CD14-positive monocyte (primary cell): Measurements from ENCODE around the gene NEUROD4. TPM values are rescaled to one million over a fixed set of nuclear protein-coding genes. Genes with fewer than 3 reads are reported as not detected.
A peak's percentile ranks its signal among the peaks of the same experiment; 100 is the strongest.

ENCODE experiments used
- DNase-seq, 3 donors: peaks; one replicate each; pipeline ENCODE4 v3.0.0-alpha.2; 2011 to 2022
- H2AFZ ChIP-seq: 2 replicates; pipeline ENCODE4 v1.6.0; 2012; ENCODE audit warnings: mild to moderate bottlenecking, low read depth, low read length, inconsistent platforms; ENCODE audit not compliant: insufficient read depth, poor library complexity, severe bottlenecking
- H3K27ac ChIP-seq, 2 donors: 1 replicate in 1 of 2; 2 replicates in 1 of 2; pipeline ENCODE4 v1.5.1; 2012 to 2013; ENCODE audit warnings: low read length in 2 of 2, control low read depth in 1 of 2, inconsistent platforms in 1 of 2, low read depth in 1 of 2, mild to moderate bottlenecking in 1 of 2
- H3K27me3 ChIP-seq, 2 donors: one replicate each; pipeline versions ENCODE4 v1.6.0 to v1.6.1; 2011 to 2013; ENCODE audit warnings: low read length in 2 of 2; ENCODE audit not compliant: control insufficient read depth in 2 of 2, insufficient read depth in 2 of 2
- H3K36me3 ChIP-seq, 2 donors: replicated peaks in 1 of 2; 1 replicate in 1 of 2; 2 replicates in 1 of 2; pipeline versions ENCODE4 v1.5.1 to v1.6.1; 2012 to 2013; ENCODE audit warnings: low read length in 2 of 2, control low read depth in 1 of 2, inconsistent platforms in 1 of 2, mild to moderate bottlenecking in 1 of 2; ENCODE audit not compliant: insufficient read depth in 2 of 2, control insufficient read depth in 1 of 2
- H3K4me1 ChIP-seq, 2 donors: 1 replicate in 1 of 2; 2 replicates in 1 of 2; pipeline versions ENCODE4 v1.5.1 to v1.6.1; 2012 to 2013; ENCODE audit warnings: low read length in 2 of 2, control low read depth in 1 of 2, inconsistent platforms in 1 of 2, mild to moderate bottlenecking in 1 of 2, moderate library complexity in 1 of 2; ENCODE audit not compliant: insufficient read depth in 2 of 2, control insufficient read depth in 1 of 2
- H3K4me2 ChIP-seq: replicated peaks from 2 replicates; pipeline ENCODE3; 2012; ENCODE audit warnings: low read length, moderate library complexity, mild to moderate bottlenecking; ENCODE audit not compliant: poor library complexity, severe bottlenecking; ENCODE audit errors: extremely low read depth
- H3K4me3 ChIP-seq, 3 experiments: fragments of 200-600 bp in 1 of 3; sonication (generic) in 1 of 3; replicated peaks in 1 of 3; 1 replicate in 2 of 3; 2 replicates in 1 of 3; pipeline ENCODE4 v1.5.1; 2011 to 2013; ENCODE audit warnings: low read length in 3 of 3, mild to moderate bottlenecking in 3 of 3, control low read depth in 2 of 3, low read depth in 2 of 3, inconsistent platforms in 1 of 3, moderate library complexity in 1 of 3
- H3K79me2 ChIP-seq: 2 replicates; pipeline ENCODE4 v1.6.0; 2012; ENCODE audit warnings: mild to moderate bottlenecking, control low read depth, inconsistent platforms, low read length, moderate library complexity; ENCODE audit not compliant: insufficient read depth
- H3K9ac ChIP-seq: 2 replicates; pipeline ENCODE4 v1.6.0; 2017; ENCODE audit warnings: low read length, mild to moderate bottlenecking; ENCODE audit not compliant: insufficient read depth, poor library complexity, severe bottlenecking
- H3K9me3 ChIP-seq, 2 donors: replicated peaks in 1 of 2; 1 replicate in 1 of 2; 2 replicates in 1 of 2; pipeline versions ENCODE4 v1.5.1 to v1.6.1; 2012 to 2013; ENCODE audit warnings: low read length in 2 of 2, control low read depth in 1 of 2; ENCODE audit not compliant: control insufficient read depth in 1 of 2, insufficient read depth in 1 of 2
- H4K20me1 ChIP-seq: 2 replicates; pipeline ENCODE4 v1.6.0; 2012; ENCODE audit warnings: mild to moderate bottlenecking, low read length, control low read depth, moderate library complexity; ENCODE audit not compliant: insufficient read depth
- H3K27ac Mint-ChIP-seq, 7 donors: one replicate each; pipeline ENCODE4 v1.8.0; 2020; ENCODE audit warnings: mild to moderate bottlenecking in 7 of 7, mixed read lengths in 7 of 7, moderate library complexity in 6 of 7, inconsistent platforms in 2 of 7
- H3K27me3 Mint-ChIP-seq, 3 donors: one replicate each; pipeline ENCODE4 v1.8.0; 2021 to 2022; ENCODE audit warnings: low read depth in 3 of 3, mild to moderate bottlenecking in 3 of 3, mixed read lengths in 3 of 3, moderate library complexity in 3 of 3, inconsistent platforms in 1 of 3
- H3K36me3 Mint-ChIP-seq, 2 donors: one replicate each; pipeline ENCODE4 v1.8.0; 2020; ENCODE audit warnings: mixed read lengths in 2 of 2, inconsistent platforms in 1 of 2, mild to moderate bottlenecking in 1 of 2
- H3K4me1 Mint-ChIP-seq: one replicate; pipeline ENCODE4 v1.8.0; 2020; ENCODE audit warnings: mild to moderate bottlenecking, mixed read lengths
- H3K4me3 Mint-ChIP-seq, 2 donors: one replicate each; pipeline ENCODE4 v1.8.0; 2020; ENCODE audit warnings: mild to moderate bottlenecking in 2 of 2, mixed read lengths in 2 of 2, moderate library complexity in 1 of 2
- H3K9me3 Mint-ChIP-seq, 7 donors: one replicate each; pipeline ENCODE4 v1.8.0; 2020 to 2022; ENCODE audit warnings: mixed read lengths in 7 of 7, mild to moderate bottlenecking in 6 of 7, moderate library complexity in 6 of 7, inconsistent platforms in 2 of 7
- WGBS: methylation state at CpG from one replicate; pipeline ENCODE4 v1.1.5; 2013; ENCODE audit warnings: missing lambda C conversion rate; ENCODE audit not compliant: insufficient coverage; 5-methylcytosine and 5-hydroxymethylcytosine counted together
- intact Hi-C, 2 donors: fragments of 100-400 bp; cut with micrococcal nuclease; formaldehyde crosslinking; loops; one replicate each; pipeline versions ENCODE4 v1.15.0 to v1.15.1; 2023
- polyA plus RNA-seq, 3 donors: library from polyadenylated mRNA; depleted of rRNA in 1 of 3; unstranded in 2 of 3; stranded (reverse) in 1 of 3; fragments of 300-500 nt in 2 of 3; fragments of >200 nt in 1 of 3; fragmentation: Illumina TruSeq in 2 of 3; gene quantifications; 1 replicate in 2 of 3; 2 replicates in 1 of 3; pipeline ENCODE4 v1.2.3, GENCODE V29; 2012 to 2021
- TF ChIP-seq, protein P1 (sequence below): fragments of 200-600 bp; IDR thresholded peaks from one replicate; pipeline ENCODE4 v1.8.0; 2022; ENCODE audit warnings: antibody characterized with exemption, mild to moderate bottlenecking

Gene NEUROD4
- polyA plus RNA-seq, 3 donors: not detected

GRCh38 chr12:54998958-54999510 is 20.7 kb upstream of the NEUROD4 start:
- Histone ChIP-seq H3K4me2 (no peak overlapping the region), H3K79me2 (no peaks in the 10 kb centered on the region), H3K4me3 (no peak overlapping the region), H3K4me1 (peaks cover 8 to 9% of the 10 kb centered on the region in 2 donors), H4K20me1 (no peaks in the 10 kb centered on the region), H3K36me3 (no peaks in the 10 kb centered on the region), H3K27me3 (no peaks in the 10 kb centered on the region), H3K9ac (no peak overlapping the region), H2AFZ (no peak overlapping the region), H3K27ac (no peak overlapping the region), H3K9me3 (no peaks in the 10 kb centered on the region)
- H3K4me1 Mint-ChIP-seq: peaks cover 17% of the 10 kb centered on the region
- intact Hi-C loops: loop anchor here in 1 of 2 donors (5.0 kb wide), 1 partner anchor 38 kb away; no protein-coding TSS in a partner anchor
- H3K4me3 Mint-ChIP-seq: no peak overlapping the region
- peaks cover 0 to 3% (median 0%) of the 10 kb centered on the region in 7 donors for H3K9me3 Mint-ChIP-seq
- 21% methylated on average over 3 of the region's 5 CpGs for WGBS
- no peak overlapping the region for H3K27ac Mint-ChIP-seq
- TF ChIP-seq, protein P1, sequence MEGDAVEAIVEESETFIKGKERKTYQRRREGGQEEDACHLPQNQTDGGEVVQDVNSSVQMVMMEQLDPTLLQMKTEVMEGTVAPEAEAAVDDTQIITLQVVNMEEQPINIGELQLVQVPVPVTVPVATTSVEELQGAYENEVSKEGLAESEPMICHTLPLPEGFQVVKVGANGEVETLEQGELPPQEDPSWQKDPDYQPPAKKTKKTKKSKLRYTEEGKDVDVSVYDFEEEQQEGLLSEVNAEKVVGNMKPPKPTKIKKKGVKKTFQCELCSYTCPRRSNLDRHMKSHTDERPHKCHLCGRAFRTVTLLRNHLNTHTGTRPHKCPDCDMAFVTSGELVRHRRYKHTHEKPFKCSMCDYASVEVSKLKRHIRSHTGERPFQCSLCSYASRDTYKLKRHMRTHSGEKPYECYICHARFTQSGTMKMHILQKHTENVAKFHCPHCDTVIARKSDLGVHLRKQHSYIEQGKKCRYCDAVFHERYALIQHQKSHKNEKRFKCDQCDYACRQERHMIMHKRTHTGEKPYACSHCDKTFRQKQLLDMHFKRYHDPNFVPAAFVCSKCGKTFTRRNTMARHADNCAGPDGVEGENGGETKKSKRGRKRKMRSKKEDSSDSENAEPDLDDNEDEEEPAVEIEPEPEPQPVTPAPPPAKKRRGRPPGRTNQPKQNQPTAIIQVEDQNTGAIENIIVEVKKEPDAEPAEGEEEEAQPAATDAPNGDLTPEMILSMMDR: no peak
- peak; percentile 21 to 63 (median 39) for DNase-seq
- no peaks in the 10 kb centered on the region for H3K36me3 Mint-ChIP-seq
- peaks cover 0 to 7% (median 4%) of the 10 kb centered on the region in 3 donors for H3K27me3 Mint-ChIP-seq

DNA sequence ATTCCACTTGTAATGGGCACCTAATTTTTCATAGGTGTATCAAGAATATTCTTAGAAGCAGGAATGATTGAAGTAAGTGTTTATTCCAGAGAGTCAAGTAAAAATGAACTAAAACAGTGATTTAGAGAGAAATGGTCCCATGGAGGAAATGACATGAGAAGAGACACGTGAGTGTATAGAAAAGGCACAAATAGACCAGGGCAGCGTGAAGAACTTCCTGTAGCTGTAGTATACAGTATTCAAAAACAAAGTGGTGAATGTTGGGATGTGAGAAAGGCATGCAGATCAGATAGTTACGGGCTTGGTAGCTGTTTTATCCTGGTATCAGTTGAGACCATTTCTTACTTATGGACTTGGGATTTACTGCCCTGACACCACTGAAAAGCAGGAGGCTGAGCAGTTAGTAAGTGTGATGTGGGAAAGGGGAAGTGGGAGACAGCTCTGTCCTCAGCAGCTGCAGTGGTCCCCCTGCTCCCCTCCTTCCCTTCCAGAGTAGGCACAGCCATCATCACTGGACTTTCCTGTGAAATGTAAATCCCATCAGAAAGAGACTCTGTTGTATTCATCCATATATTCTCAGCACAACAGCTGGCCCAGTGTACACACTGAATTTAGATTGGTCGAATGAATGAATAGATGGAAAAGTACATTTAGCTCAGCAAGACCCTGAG is 18.4 kb upstream of the NEUROD4 start:
- H3K4me3 ChIP-seq: no peak overlapping the region
- intact Hi-C loops: no loop called here
- peak overlapping the region; percentile 12 for H3K4me2 ChIP-seq
- H3K9me3 ChIP-seq: no peaks in the 10 kb centered on the region
- H3K27ac ChIP-seq: no peak overlapping the region
- Mint-ChIP-seq H3K27me3 (peaks cover 0 to 7% (median 7%) of the 10 kb centered on the region in 3 donors), H3K4me3 (peak overlapping the region in 1 of 2 donors; percentile 36), H3K36me3 (no peaks in the 10 kb centered on the region), H3K9me3 (peaks cover 0 to 5% (median 2%) of the 10 kb centered on the region in 7 donors), H3K27ac (peak overlapping the region in 4 of 7 donors; percentile 44 to 70 (median 56)), H3K4me1 (peaks cover 17% of the 10 kb centered on the region)
- 15% methylated on average over 3 of the region's 4 CpGs for WGBS
- TF ChIP-seq, protein P1: no peak
- no peak overlapping the region for H2AFZ ChIP-seq
- no peaks in the 10 kb centered on the region for H3K27me3 ChIP-seq
- no peaks in the 10 kb centered on the region for H3K36me3 ChIP-seq
- peaks cover 8 to 9% of the 10 kb centered on the region in 2 donors for H3K4me1 ChIP-seq
- H3K9ac ChIP-seq: no peak overlapping the region
- no peaks in the 10 kb centered on the region for H4K20me1 ChIP-seq
- no peaks in the 10 kb centered on the region for H3K79me2 ChIP-seq
- peak; percentile 6 to 28 (median 14) for DNase-seq
